SU-DHL-6 (cell line): ENCODE measurements around the gene CETN3.

Source experiments
- H2AFZ ChIP-seq: fragments of 200-600 bp; sonication (generic); 2 replicates; pipeline ENCODE4 v1.6.1; 2014; ENCODE audit warnings: low read depth, mild to moderate bottlenecking, moderate library complexity, mixed read lengths, antibody characterized with exemption, low read length; ENCODE audit not compliant: severe bottlenecking
- H3F3A ChIP-seq: fragments of 200-600 bp; shearing (Covaris generic); 2 replicates; pipeline ENCODE4 v1.6.0; 2016; ENCODE audit warnings: antibody characterized with exemption, mild to moderate bottlenecking; ENCODE audit not compliant: insufficient read depth
- H3K27ac ChIP-seq: fragments of 200-600 bp; sonication (generic); 2 replicates; pipeline ENCODE4 v1.5.1; 2016; ENCODE audit warnings: low read depth, mild to moderate bottlenecking, low read length, moderate library complexity, mixed read lengths
- H3K27me3 ChIP-seq: fragments of 200-600 bp; sonication (generic), shearing (Covaris generic); 2 replicates; pipeline ENCODE4 v1.6.0; 2014; ENCODE audit warnings: mild to moderate bottlenecking, low read length
- H3K36me3 ChIP-seq: fragments of 200-600 bp; sonication (generic); 2 replicates; pipeline ENCODE4 v1.6.1; 2014; ENCODE audit warnings: mild to moderate bottlenecking, low read length, mixed read lengths
- H3K4me2 ChIP-seq: fragments of 300-600, 200-600 bp; shearing (Covaris generic), sonication (generic); 2 replicates; pipeline ENCODE4 v1.6.0; 2014; ENCODE audit warnings: low read length, low read depth, mild to moderate bottlenecking; ENCODE audit not compliant: poor library complexity, severe bottlenecking
- H3K4me3 ChIP-seq: fragments of 200-600 bp; sonication (generic); 2 replicates; pipeline ENCODE4 v1.5.1; 2014; ENCODE audit warnings: antibody characterized with exemption, low read length, mild to moderate bottlenecking, mixed read lengths; ENCODE audit not compliant: insufficient read depth, poor library complexity, severe bottlenecking
- H3K79me2 ChIP-seq: fragments of 200-600 bp; sonication (generic); 2 replicates; pipeline ENCODE4 v1.6.1; 2014; ENCODE audit warnings: mild to moderate bottlenecking, low read length, moderate library complexity; ENCODE audit not compliant: insufficient read depth
- H3K9ac ChIP-seq: fragments of 200-600 bp; sonication (generic); 2 replicates; pipeline ENCODE4 v1.7.0; 2014; ENCODE audit warnings: mild to moderate bottlenecking, low read length
- H3K9me2 ChIP-seq: fragments of 200-600 bp; sonication (generic); replicated peaks from 2 replicates; pipeline ENCODE4 v1.6.1; 2014; ENCODE audit warnings: low read length; ENCODE audit not compliant: insufficient read depth
- H3K9me3 ChIP-seq: fragments of 200-600 bp; sonication (generic); 2 replicates; pipeline ENCODE4 v1.6.1; 2014; ENCODE audit warnings: low read length, mixed read lengths; ENCODE audit not compliant: insufficient read depth
- H4K20me1 ChIP-seq: fragments of 200-600 bp; sonication (generic); 2 replicates; pipeline ENCODE4 v1.6.1; 2014; ENCODE audit warnings: low read depth, mild to moderate bottlenecking, antibody characterized with exemption, low read length, moderate library complexity, mixed read lengths
- EZH2phosphoT487 ChIP-seq: fragments of 200-600 bp; sonication (generic), shearing (Covaris generic); conservative IDR thresholded peaks from 2 replicates; pipeline ENCODE4 v1.6.1; 2018; ENCODE audit warnings: mild to moderate bottlenecking, antibody characterized with exemption, low read length, moderate library complexity, mixed read lengths
- TF ChIP-seq, protein P1 (sequence below): fragments of 200-600 bp; sonication (generic); IDR thresholded peaks from one replicate; pipeline ENCODE4 v1.5.1; 2017; ENCODE audit warnings: antibody characterized with exemption, mild to moderate bottlenecking, low read length, moderate library complexity; ENCODE audit not compliant: insufficient read depth, poor library complexity, severe bottlenecking

The CETN3 gene

DNA sequence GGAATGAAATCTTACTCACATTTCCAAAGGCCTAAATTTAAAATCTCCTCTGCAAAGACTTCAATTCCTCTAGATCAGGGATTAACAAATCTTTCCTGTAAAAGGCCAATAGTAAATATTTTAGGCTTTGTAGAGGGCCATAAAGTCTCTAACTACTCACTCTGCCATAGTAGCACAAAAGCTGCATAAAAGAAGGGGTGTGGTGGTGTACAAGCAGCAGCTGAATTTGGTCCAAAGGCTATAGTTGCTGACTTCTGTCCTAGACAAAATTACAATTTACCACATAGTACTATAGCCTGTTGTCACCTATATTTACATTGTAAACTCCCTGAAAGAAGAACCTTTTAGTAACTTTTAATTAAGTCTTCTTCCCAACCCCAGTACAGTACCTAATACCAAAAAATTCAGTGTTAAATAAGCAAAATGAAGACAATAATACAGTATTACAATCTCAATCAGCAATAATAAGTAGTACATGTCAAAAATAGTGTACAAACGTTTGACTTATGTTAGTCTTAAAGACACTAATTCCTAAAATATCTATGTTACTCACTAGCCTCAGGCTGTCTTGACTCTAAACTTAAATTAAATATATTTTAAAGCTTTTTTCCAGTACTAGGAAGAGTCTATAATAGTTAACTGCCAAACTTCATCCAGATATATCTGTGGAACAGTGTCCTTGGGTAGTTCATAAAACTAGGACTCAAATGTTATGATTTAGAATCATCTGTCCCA, 6.9 kb downstream of the CETN3 start:
- H3K27ac ChIP-seq: no peak overlapping the region
- peaks cover 3% of the 10 kb centered on the region; the same call in 1 of the 2 replicates for H4K20me1 ChIP-seq
- no peak for TF ChIP-seq EZH2phosphoT487
- TF ChIP-seq, protein P1, sequence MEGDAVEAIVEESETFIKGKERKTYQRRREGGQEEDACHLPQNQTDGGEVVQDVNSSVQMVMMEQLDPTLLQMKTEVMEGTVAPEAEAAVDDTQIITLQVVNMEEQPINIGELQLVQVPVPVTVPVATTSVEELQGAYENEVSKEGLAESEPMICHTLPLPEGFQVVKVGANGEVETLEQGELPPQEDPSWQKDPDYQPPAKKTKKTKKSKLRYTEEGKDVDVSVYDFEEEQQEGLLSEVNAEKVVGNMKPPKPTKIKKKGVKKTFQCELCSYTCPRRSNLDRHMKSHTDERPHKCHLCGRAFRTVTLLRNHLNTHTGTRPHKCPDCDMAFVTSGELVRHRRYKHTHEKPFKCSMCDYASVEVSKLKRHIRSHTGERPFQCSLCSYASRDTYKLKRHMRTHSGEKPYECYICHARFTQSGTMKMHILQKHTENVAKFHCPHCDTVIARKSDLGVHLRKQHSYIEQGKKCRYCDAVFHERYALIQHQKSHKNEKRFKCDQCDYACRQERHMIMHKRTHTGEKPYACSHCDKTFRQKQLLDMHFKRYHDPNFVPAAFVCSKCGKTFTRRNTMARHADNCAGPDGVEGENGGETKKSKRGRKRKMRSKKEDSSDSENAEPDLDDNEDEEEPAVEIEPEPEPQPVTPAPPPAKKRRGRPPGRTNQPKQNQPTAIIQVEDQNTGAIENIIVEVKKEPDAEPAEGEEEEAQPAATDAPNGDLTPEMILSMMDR: no peak
- H3K4me2 ChIP-seq: no peak overlapping the region
- H3K9me3 ChIP-seq: no peaks in the 10 kb centered on the region
- H3K4me3 ChIP-seq: no peak overlapping the region
- no peaks in the 10 kb centered on the region for H3K27me3 ChIP-seq
- no peak overlapping the region for H2AFZ ChIP-seq
- H3K36me3 ChIP-seq: peaks cover 56% of the 10 kb centered on the region
- peaks cover 28% of the 10 kb centered on the region; the same call in 1 of the 2 replicates for H3K79me2 ChIP-seq
- no peak overlapping the region for H3K9ac ChIP-seq
- H3F3A ChIP-seq: peaks cover 3% of the 10 kb centered on the region
- H3K9me2 ChIP-seq: no peaks in the 10 kb centered on the region

DNA sequence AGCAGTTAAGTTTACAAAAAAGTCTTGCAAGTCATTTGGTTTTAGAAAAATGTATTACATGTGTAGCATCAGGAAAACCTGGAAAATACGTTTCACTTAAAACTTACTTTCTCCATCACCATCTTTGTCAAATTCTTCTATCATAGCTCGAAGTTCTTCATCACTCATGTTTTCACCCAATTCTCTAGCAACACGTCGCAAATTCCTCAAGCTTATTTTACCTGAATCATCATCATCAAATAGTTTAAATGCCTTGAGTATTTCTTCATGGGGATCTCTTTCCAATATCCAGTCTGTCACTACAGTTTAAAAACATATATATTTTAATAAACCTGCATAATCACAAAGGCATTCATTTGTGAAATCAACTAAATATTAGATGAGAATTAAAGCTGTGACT, 10.3 kb downstream of the CETN3 start:
- Histone ChIP-seq H2AFZ (no peak overlapping the region), H3K4me2 (no peak overlapping the region)
- TF ChIP-seq, protein P1: no peak
- no peak for TF ChIP-seq EZH2phosphoT487

DNA sequence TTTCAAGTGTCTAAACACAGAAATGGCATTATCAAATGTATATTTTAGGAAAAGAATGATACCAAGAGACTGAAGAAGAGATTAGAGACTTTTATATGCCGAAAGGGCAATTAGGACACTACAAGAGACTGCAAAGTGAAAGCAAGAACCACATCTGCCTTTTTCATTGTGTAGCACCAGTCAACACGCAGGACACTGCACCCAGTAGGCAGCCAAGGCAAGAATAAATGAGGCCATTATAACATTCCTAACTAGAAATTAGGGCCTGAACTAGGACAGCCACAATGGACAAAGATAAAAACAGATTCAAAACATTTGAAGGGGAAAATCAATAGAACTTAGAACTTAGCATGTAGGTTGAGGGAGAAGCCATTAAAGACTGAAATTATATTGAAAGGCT, 10.8 kb downstream of the CETN3 start:
- H3K9me2 ChIP-seq: no peaks in the 10 kb centered on the region
- no peak overlapping the region for H3K9ac ChIP-seq
- no peaks in the 10 kb centered on the region for H3K27me3 ChIP-seq
- H3K4me2 ChIP-seq: no peak overlapping the region
- H3F3A ChIP-seq: no peaks in the 10 kb centered on the region; the same call in 1 of the 2 replicates
- peaks cover 3% of the 10 kb centered on the region; the same call in 1 of the 2 replicates for H4K20me1 ChIP-seq
- no peak overlapping the region for H2AFZ ChIP-seq
- no peak overlapping the region for H3K4me3 ChIP-seq
- no peaks in the 10 kb centered on the region for H3K9me3 ChIP-seq
- no peak overlapping the region for H3K27ac ChIP-seq
- TF ChIP-seq, protein P1: no peak
- no peak for TF ChIP-seq EZH2phosphoT487
- H3K36me3 ChIP-seq: peaks cover 52% of the 10 kb centered on the region
- H3K79me2 ChIP-seq: peaks cover 15% of the 10 kb centered on the region; the same call in 1 of the 2 replicates

More for the DNA sequence above, 10.3 kb downstream of the CETN3 start:
- Histone ChIP-seq H3K4me3 (no peak overlapping the region), H3K27ac (no peak overlapping the region), H4K20me1 (peaks cover 3% of the 10 kb centered on the region; the same call in 1 of the 2 replicates), H3K27me3 (no peaks in the 10 kb centered on the region), H3K9me3 (no peaks in the 10 kb centered on the region), H3F3A (no peaks in the 10 kb centered on the region; the same call in 1 of the 2 replicates), H3K9me2 (no peaks in the 10 kb centered on the region), H3K79me2 (peaks cover 15% of the 10 kb centered on the region; the same call in 1 of the 2 replicates), H3K9ac (no peak overlapping the region), H3K36me3 (peaks cover 51% of the 10 kb centered on the region)
